Measurements from ENCODE around the gene PCGF3.
"Not testable (repeated sequence)": the region's sequence is repeated elsewhere in the genome, so short reads cannot be mapped to it uniquely, and the experiment has no call there.

The PCGF3 gene

DNA sequence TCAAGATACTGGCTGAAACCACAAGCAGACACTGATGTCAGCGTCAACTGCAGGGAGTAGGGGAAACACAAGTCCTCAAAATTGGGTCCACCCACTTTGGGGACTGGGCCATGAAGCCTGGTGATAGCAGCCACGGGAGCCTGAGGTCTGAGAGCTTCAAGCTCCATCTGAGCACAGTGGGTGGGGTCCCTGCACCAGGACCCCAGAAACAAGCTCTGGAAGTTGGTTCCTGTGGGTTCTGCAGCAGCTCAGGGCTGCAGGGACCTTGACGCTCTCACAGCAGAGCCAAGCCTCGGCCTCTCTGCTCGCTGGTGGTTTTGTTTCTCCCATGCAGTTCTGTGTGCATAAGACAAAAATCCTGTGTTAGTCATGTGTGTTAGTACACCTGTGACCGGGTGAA is 65.8 kb downstream of the PCGF3 start:
- no peak overlapping the region for H3K27ac ChIP-seq
- no peak for TF ChIP-seq ZFX (IDR thresholded peaks at IDR 0.05)
- TF ChIP-seq CTCF (conservative IDR thresholded peaks at IDR 0.05) = no peak

DNA sequence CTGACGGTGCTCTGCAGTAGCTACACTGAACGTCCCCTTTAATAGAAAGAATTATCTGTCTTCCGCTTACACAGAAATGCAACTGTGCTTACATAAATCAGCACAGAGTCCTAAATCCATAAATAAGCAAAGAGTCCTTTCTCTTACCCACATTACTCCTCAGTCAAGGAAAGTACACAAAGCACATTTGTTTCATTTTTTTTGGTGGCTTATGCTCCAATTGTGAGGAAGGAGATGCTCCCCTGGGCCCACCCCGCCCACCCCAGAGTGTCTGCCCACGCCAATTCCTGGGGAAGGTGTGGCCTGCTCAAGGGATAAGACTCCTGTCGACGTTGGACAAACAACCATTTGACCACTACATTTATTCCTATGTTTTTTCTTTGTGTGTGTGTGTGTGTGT is 66.5 kb downstream of the PCGF3 start:
- TF ChIP-seq CTCF (conservative IDR thresholded peaks at IDR 0.05) = no peak
- no peak for TF ChIP-seq ZFX (IDR thresholded peaks at IDR 0.05)
- no peak overlapping the region for H3K27ac ChIP-seq

DNA sequence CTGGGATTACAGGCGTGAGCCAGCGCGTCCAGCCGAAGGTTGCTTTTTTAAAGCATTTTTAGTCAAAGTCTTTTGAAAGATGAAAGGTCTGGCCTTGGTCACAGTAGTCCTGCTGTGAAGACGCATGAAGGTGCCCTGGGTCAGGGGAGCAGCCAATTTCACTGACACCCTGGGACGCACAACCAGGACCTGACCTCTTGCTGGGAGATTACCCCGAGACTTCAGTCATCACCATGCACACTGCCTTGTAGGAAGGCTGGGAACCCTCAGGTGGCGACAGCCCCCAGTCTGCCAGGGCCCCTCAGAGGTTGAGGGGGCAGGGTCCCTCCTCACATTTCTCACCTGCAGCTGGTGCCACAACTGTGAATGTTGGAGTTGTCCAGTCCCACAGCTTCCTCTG is 67.1 kb downstream of the PCGF3 start:
- TF ChIP-seq CTCF (conservative IDR thresholded peaks at IDR 0.05) (no peak), ZFX (IDR thresholded peaks at IDR 0.05) (no peak)
- no peak overlapping the region; the same call in 1 of the 2 replicates for H3K27ac ChIP-seq

GRCh38 chr4:773214-773613 is 67.6 kb downstream of the PCGF3 start:
- no peak for TF ChIP-seq CTCF (conservative IDR thresholded peaks at IDR 0.05)
- no peak for TF ChIP-seq ZFX (IDR thresholded peaks at IDR 0.05)
- H3K27ac ChIP-seq = no peak overlapping the region; the same call in 1 of the 2 replicates

DNA sequence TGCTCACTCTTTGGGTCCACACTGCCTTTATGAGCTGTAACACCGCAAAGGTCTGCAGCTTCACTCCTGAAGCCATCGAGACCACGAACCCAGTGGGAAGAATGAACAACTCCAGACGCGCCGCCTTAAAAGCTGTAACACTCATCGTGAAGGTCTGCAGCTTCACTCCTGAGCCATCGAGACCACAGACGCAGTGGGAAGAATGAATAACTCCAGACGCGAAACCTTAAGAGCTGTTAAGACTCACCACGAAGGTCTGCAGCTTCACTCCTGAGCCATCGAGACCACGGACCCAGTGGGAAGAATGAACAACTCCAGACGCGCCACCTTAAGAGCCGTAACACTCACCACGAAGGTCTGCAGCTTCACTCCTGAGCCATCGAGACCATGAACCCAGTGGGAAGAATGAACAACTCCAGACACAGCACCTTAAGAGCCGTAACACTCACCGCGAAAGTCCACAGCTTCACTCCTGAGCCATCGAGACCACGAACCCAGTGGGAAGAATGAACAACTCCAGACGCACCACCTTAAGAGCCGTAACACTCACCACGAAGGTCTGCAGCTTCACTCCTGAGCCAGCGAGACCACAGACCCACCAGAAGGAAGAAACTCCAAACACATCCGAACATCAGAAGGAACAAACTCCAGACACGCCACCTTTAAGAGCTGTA is 68.9 kb downstream of the PCGF3 start:
- not testable (repeated sequence) for H3K27ac ChIP-seq

- not testable (repeated sequence) for H3K27ac ChIP-seq
Observed at GRCh38 chr4:775485-775884, 69.9 kb downstream of the PCGF3 start.

- TF ChIP-seq ZFX (IDR thresholded peaks at IDR 0.05) (no peak), CTCF (conservative IDR thresholded peaks at IDR 0.05) (no peak)
- H3K27ac ChIP-seq = no peak overlapping the region
Observed at GRCh38 chr4:776743-777441, 71.3 kb downstream of the PCGF3 start.

GRCh38 chr4:777520-778262 is 72.1 kb downstream of the PCGF3 start:
- H3K27ac ChIP-seq = no peak overlapping the region
- TF ChIP-seq CTCF (conservative IDR thresholded peaks at IDR 0.05) (no peak), ZFX (IDR thresholded peaks at IDR 0.05) (no peak)
